H1 (cell line): ENCODE data around the gene NR2F6. TPM values are rescaled to one million over a fixed set of nuclear protein-coding genes. Genes with fewer than 3 reads are reported as not detected.

ENCODE experiments used
- CREB1 ChIP-seq: IDR thresholded peaks from 2 replicates; pipeline ENCODE4 v1.6.1; 2012; ENCODE audit warnings: inconsistent platforms
- FOSL1 ChIP-seq: IDR thresholded peaks from 2 replicates; pipeline ENCODE4 v1.6.1; 2011; ENCODE audit warnings: mild to moderate bottlenecking, low read depth, low read length, moderate library complexity; ENCODE audit not compliant: insufficient read depth
- NRF1 ChIP-seq: IDR thresholded peaks from 2 replicates; pipeline ENCODE4 v1.6.1; 2011; ENCODE audit warnings: mild to moderate bottlenecking, low read depth, low read length, improper control_type of control experiment
- RAD21 ChIP-seq, 2 experiments: IDR thresholded peaks in 1 of 2; conservative IDR thresholded peaks in 1 of 2; 2 replicates each; pipeline ENCODE4 v1.6.1; 2011; ENCODE audit warnings: low read depth in 2 of 2, low read length in 2 of 2, improper control_type of control experiment in 1 of 2, inconsistent platforms in 1 of 2, mild to moderate bottlenecking in 1 of 2, moderate library complexity in 1 of 2
- TAF1 ChIP-seq: IDR thresholded peaks from 2 replicates; pipeline ENCODE4 v1.6.1; 2011; ENCODE audit warnings: mild to moderate bottlenecking, low read depth, low read length
- TBP ChIP-seq: IDR thresholded peaks from 2 replicates; pipeline ENCODE4 v1.6.1; 2011; ENCODE audit warnings: low read depth, low read length, improper control_type of control experiment
- polyA plus RNA-seq, 7 experiments: library from polyadenylated mRNA; depleted of rRNA in 3 of 7; stranded (reverse) in 5 of 7; unstranded in 2 of 7; fragments of >200 nt in 5 of 7; fragments of 200-250 nt in 2 of 7; gene quantifications; 1 replicate in 5 of 7; 2 replicates in 1 of 7; 4 replicates in 1 of 7; pipeline versions ENCODE4 v1.2.1 to v1.2.3, GENCODE V29; 2011 to 2013; ENCODE audit warnings: missing spikeins in 2 of 7, mixed read lengths in 2 of 7
- total RNA-seq: library from RNA; stranded (reverse); fragmentation: NEBNext Ultra II Directional; extraction: Animal tissue kit (Norgen Biotek cat#: 25700); gene quantifications from 2 replicates; pipeline ENCODE4 v1.2.1, GENCODE V29; 2021
- TF ChIP-seq, protein P1 (sequence below): fragments of 300-600 bp; sonication (generic); IDR thresholded peaks from 2 replicates; pipeline ENCODE4 v1.7.1; 2012; ENCODE audit warnings: low read length, moderate library complexity, mild to moderate bottlenecking, inconsistent platforms; ENCODE audit not compliant: insufficient replicate concordance
- TF ChIP-seq, protein P2 (sequence below): IDR thresholded peaks from 2 replicates; pipeline ENCODE4 v1.6.1; 2012; ENCODE audit warnings: inconsistent platforms

NR2F6 gene
- total and polyA plus RNA-seq, 2 of the 8 experiments (the other 6 are each of a cell fraction or from before 2014, with no cell fraction given), result 99.7 to 114 TPM

DNA sequence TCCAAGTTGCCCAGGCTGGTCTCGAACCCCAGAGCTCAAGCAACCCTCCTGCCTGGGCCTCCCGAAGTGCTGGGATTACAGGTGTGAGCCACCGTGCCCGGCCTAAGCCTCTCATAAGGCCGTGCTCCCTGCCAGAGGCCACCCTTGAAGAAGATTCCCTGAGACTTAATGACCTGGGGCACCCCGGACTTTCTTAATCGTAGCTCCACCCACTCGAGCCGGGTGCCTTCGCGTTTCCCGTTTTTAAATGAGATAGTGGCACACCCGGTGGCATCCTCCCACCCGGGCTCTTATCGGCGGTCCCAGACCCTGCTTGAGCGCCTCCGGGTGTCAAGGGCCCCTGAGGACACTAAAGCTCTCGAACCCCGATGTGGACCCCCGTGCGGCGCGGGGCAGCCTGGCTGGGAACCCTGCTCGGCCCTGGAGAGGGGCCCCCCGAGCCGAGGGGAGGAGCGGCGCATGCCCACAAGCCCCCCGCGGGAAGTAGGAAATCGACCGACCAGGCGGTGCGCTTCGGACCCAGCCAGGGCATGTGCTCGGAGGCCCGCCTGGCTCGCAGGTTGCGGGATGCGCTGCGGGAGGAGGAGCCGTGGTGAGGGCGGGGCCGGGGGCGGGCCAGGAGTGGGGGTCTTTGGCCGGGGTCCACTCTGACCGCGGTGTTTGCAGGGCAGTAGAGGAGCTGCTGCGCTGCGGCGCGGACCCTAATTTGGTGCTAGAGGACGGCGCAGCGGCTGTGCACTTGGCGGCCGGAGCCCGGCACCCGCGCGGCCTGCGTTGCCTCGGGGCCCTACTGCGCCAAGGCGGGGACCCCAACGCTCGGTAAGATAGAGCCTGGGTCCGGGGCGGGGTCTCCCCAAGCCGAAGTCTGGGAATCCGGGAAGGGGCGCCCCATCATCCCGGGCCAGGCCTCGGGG, 35.9 kb upstream of the NR2F6 start, which contains the start of gene ANKLE1 (continued):
- TF ChIP-seq, protein P1, sequence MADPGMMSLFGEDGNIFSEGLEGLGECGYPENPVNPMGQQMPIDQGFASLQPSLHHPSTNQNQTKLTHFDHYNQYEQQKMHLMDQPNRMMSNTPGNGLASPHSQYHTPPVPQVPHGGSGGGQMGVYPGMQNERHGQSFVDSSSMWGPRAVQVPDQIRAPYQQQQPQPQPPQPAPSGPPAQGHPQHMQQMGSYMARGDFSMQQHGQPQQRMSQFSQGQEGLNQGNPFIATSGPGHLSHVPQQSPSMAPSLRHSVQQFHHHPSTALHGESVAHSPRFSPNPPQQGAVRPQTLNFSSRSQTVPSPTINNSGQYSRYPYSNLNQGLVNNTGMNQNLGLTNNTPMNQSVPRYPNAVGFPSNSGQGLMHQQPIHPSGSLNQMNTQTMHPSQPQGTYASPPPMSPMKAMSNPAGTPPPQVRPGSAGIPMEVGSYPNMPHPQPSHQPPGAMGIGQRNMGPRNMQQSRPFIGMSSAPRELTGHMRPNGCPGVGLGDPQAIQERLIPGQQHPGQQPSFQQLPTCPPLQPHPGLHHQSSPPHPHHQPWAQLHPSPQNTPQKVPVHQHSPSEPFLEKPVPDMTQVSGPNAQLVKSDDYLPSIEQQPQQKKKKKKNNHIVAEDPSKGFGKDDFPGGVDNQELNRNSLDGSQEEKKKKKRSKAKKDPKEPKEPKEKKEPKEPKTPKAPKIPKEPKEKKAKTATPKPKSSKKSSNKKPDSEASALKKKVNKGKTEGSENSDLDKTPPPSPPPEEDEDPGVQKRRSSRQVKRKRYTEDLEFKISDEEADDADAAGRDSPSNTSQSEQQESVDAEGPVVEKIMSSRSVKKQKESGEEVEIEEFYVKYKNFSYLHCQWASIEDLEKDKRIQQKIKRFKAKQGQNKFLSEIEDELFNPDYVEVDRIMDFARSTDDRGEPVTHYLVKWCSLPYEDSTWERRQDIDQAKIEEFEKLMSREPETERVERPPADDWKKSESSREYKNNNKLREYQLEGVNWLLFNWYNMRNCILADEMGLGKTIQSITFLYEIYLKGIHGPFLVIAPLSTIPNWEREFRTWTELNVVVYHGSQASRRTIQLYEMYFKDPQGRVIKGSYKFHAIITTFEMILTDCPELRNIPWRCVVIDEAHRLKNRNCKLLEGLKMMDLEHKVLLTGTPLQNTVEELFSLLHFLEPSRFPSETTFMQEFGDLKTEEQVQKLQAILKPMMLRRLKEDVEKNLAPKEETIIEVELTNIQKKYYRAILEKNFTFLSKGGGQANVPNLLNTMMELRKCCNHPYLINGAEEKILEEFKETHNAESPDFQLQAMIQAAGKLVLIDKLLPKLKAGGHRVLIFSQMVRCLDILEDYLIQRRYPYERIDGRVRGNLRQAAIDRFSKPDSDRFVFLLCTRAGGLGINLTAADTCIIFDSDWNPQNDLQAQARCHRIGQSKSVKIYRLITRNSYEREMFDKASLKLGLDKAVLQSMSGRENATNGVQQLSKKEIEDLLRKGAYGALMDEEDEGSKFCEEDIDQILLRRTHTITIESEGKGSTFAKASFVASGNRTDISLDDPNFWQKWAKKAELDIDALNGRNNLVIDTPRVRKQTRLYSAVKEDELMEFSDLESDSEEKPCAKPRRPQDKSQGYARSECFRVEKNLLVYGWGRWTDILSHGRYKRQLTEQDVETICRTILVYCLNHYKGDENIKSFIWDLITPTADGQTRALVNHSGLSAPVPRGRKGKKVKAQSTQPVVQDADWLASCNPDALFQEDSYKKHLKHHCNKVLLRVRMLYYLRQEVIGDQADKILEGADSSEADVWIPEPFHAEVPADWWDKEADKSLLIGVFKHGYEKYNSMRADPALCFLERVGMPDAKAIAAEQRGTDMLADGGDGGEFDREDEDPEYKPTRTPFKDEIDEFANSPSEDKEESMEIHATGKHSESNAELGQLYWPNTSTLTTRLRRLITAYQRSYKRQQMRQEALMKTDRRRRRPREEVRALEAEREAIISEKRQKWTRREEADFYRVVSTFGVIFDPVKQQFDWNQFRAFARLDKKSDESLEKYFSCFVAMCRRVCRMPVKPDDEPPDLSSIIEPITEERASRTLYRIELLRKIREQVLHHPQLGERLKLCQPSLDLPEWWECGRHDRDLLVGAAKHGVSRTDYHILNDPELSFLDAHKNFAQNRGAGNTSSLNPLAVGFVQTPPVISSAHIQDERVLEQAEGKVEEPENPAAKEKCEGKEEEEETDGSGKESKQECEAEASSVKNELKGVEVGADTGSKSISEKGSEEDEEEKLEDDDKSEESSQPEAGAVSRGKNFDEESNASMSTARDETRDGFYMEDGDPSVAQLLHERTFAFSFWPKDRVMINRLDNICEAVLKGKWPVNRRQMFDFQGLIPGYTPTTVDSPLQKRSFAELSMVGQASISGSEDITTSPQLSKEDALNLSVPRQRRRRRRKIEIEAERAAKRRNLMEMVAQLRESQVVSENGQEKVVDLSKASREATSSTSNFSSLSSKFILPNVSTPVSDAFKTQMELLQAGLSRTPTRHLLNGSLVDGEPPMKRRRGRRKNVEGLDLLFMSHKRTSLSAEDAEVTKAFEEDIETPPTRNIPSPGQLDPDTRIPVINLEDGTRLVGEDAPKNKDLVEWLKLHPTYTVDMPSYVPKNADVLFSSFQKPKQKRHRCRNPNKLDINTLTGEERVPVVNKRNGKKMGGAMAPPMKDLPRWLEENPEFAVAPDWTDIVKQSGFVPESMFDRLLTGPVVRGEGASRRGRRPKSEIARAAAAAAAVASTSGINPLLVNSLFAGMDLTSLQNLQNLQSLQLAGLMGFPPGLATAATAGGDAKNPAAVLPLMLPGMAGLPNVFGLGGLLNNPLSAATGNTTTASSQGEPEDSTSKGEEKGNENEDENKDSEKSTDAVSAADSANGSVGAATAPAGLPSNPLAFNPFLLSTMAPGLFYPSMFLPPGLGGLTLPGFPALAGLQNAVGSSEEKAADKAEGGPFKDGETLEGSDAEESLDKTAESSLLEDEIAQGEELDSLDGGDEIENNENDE, result no peak
- TF ChIP-seq CREB1 (0 out of 2 replicates have a peak, but pooled peaks have one; percentile 1), FOSL1 (no peak), RAD21 (IDR thresholded peaks at IDR 0.05 in 1 of 2, conservative IDR thresholded peaks at IDR 0.05 in 1 of 2; ENCODE audit: low read depth in 2 of 2, low read length in 2 of 2) (no peak), NRF1 (0 out of 2 replicates have a peak, but pooled peaks have one; percentile 18), TAF1 (peak; percentile 66; the same call in 1 of the 2 replicates), TBP (peak; percentile 35; the same call in 1 of the 2 replicates)
- TF ChIP-seq, protein P2, sequence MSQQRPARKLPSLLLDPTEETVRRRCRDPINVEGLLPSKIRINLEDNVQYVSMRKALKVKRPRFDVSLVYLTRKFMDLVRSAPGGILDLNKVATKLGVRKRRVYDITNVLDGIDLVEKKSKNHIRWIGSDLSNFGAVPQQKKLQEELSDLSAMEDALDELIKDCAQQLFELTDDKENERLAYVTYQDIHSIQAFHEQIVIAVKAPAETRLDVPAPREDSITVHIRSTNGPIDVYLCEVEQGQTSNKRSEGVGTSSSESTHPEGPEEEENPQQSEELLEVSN, result peak; percentile 99
